HG03045 (cell line): ENCODE data around the gene KAZN.

ENCODE experiments used
- ATAC-seq: cut with Tn5 transposase; IDR thresholded peaks from one replicate; pipeline ENCODE4 v1.9.1; 2021; ENCODE audit warnings: mild to moderate bottlenecking, moderate library complexity; ENCODE audit not compliant: unreplicated experiment

The KAZN gene

GRCh38 chr1:14612256-14612655, 13.8 kb downstream of the KAZN start:
- no peak for ATAC-seq

- ATAC-seq: no peak
Observed at GRCh38 chr1:14613926-14614325, 15.4 kb downstream of the KAZN start.

- ATAC-seq: no peak
Observed at GRCh38 chr1:14614341-14614740, 15.9 kb downstream of the KAZN start.

- no peak for ATAC-seq
Observed at GRCh38 chr1:14615549-14616218, 17.2 kb downstream of the KAZN start.

- no peak for ATAC-seq
Observed at GRCh38 chr1:14616632-14617396, 18.3 kb downstream of the KAZN start.

- no peak for ATAC-seq
Observed at GRCh38 chr1:14617791-14618190, 19.3 kb downstream of the KAZN start.

GRCh38 chr1:14620941-14621340, 22.5 kb downstream of the KAZN start:
- ATAC-seq: no peak

GRCh38 chr1:14623090-14623489, 24.6 kb downstream of the KAZN start:
- no peak for ATAC-seq

GRCh38 chr1:14624941-14625340, 26.5 kb downstream of the KAZN start:
- no peak for ATAC-seq

- no peak for ATAC-seq
Observed at GRCh38 chr1:14625572-14625971, 27.1 kb downstream of the KAZN start.

GRCh38 chr1:14625996-14626395, 27.5 kb downstream of the KAZN start:
- no peak for ATAC-seq

GRCh38 chr1:14626869-14627607, 28.6 kb downstream of the KAZN start:
- ATAC-seq: no peak

- ATAC-seq: no peak
Observed at GRCh38 chr1:14627608-14628489, 29.4 kb downstream of the KAZN start.

GRCh38 chr1:14629363-14630014, 31.0 kb downstream of the KAZN start:
- no peak for ATAC-seq

GRCh38 chr1:14630986-14631385, 32.5 kb downstream of the KAZN start:
- no peak for ATAC-seq

GRCh38 chr1:14631421-14631820, 32.9 kb downstream of the KAZN start:
- no peak for ATAC-seq

GRCh38 chr1:14634486-14634885, 36.0 kb downstream of the KAZN start:
- no peak for ATAC-seq

GRCh38 chr1:14635421-14635820, 36.9 kb downstream of the KAZN start:
- ATAC-seq: no peak

GRCh38 chr1:14636897-14637632, 38.6 kb downstream of the KAZN start:
- ATAC-seq: no peak
